Liver (tissue), 9 donors: ENCODE measurements around the gene RAD1. TPM values are rescaled to one million over a fixed set of nuclear protein-coding genes. Genes with fewer than 3 reads are reported as not detected.
A peak's percentile ranks its signal among the peaks of the same experiment; 100 is the strongest.

ENCODE experiments used
- DNase-seq: peaks from one replicate; pipeline ENCODE4 v3.0.0-alpha.2; 2017; ENCODE audit warnings: low spot score
- H3K27ac ChIP-seq, 2 donors: one replicate each; pipeline ENCODE4 v1.7.0; 2013; ENCODE audit warnings: inconsistent platforms in 2 of 2, low read length in 2 of 2, control low read depth in 1 of 2, low read depth in 1 of 2, mild to moderate bottlenecking in 1 of 2
- H3K27me3 ChIP-seq, 4 donors: one replicate each; pipeline versions ENCODE4 v1.6.1 to v1.7.0; 2013; ENCODE audit warnings: low read length in 3 of 4, inconsistent platforms in 1 of 4, mild to moderate bottlenecking in 1 of 4, moderate library complexity in 1 of 4; ENCODE audit not compliant: control insufficient read depth in 4 of 4, insufficient read depth in 4 of 4
- H3K36me3 ChIP-seq, 4 donors: one replicate each; pipeline versions ENCODE4 v1.6.1 to v1.7.0; 2013; ENCODE audit warnings: low read length in 3 of 4, mild to moderate bottlenecking in 3 of 4, low read depth in 1 of 4, moderate library complexity in 1 of 4; ENCODE audit not compliant: control insufficient read depth in 4 of 4, insufficient read depth in 3 of 4
- H3K4me1 ChIP-seq, 4 donors: one replicate each; pipeline versions ENCODE4 v1.6.1 to v1.7.0; 2013; ENCODE audit warnings: low read length in 3 of 4, mild to moderate bottlenecking in 3 of 4, moderate library complexity in 1 of 4; ENCODE audit not compliant: control insufficient read depth in 4 of 4, insufficient read depth in 4 of 4
- H3K4me3 ChIP-seq, 3 donors: one replicate each; pipeline versions ENCODE4 v1.6.1 to v1.7.0; 2013; ENCODE audit warnings: low read length in 3 of 3, control low read depth in 1 of 3, low read depth in 1 of 3, mild to moderate bottlenecking in 1 of 3
- H3K9ac ChIP-seq, 2 donors: one replicate each; pipeline ENCODE4 v1.7.0; 2013; ENCODE audit warnings: low read length in 2 of 2, mild to moderate bottlenecking in 2 of 2, moderate library complexity in 2 of 2, control low read depth in 1 of 2, low read depth in 1 of 2
- H3K9me3 ChIP-seq, 4 donors: one replicate each; pipeline versions ENCODE4 v1.6.1 to v1.7.0; 2013; ENCODE audit warnings: low read length in 3 of 4; ENCODE audit not compliant: control insufficient read depth in 4 of 4
- ATF3 ChIP-seq: IDR thresholded peaks from 2 replicates; pipeline ENCODE4 v1.6.1; 2016; ENCODE audit warnings: antibody characterized with exemption
- CTCF ChIP-seq: fragments of 150-350 bp; IDR thresholded peaks from 2 replicates; pipeline ENCODE4 v1.5.1; 2017; ENCODE audit warnings: improper control_type of control experiment, low read depth, low read length; ENCODE audit not compliant: missing input control
- FOXA1 ChIP-seq: IDR thresholded peaks from 2 replicates; pipeline ENCODE4 v1.6.1; 2016; ENCODE audit warnings: antibody characterized with exemption
- FOXA2 ChIP-seq: IDR thresholded peaks from 2 replicates; pipeline ENCODE4 v1.6.1; 2016; ENCODE audit warnings: antibody characterized with exemption
- GABPA ChIP-seq, 2 donors: IDR thresholded peaks in 1 of 2; conservative IDR thresholded peaks in 1 of 2; 2 replicates each; pipeline ENCODE4 v1.6.1; 2016; ENCODE audit warnings: antibody characterized with exemption in 2 of 2, mild to moderate bottlenecking in 1 of 2, moderate library complexity in 1 of 2
- HNF4A ChIP-seq, 2 donors: conservative IDR thresholded peaks; 2 replicates each; pipeline ENCODE4 v1.6.1; 2016; ENCODE audit warnings: antibody characterized with exemption in 2 of 2, mild to moderate bottlenecking in 2 of 2
- HNF4G ChIP-seq: IDR thresholded peaks from 2 replicates; pipeline ENCODE4 v1.6.1; 2016; ENCODE audit warnings: antibody characterized with exemption
- NR2F2 ChIP-seq: IDR thresholded peaks from 2 replicates; pipeline ENCODE4 v1.6.1; 2016; ENCODE audit warnings: antibody characterized with exemption
- RAD21 ChIP-seq, 2 donors: IDR thresholded peaks; 2 replicates each; pipeline ENCODE4 v1.6.1; 2016; ENCODE audit warnings: antibody characterized with exemption in 2 of 2, mild to moderate bottlenecking in 2 of 2
- RXRA ChIP-seq, 2 donors: IDR thresholded peaks; 2 replicates each; pipeline ENCODE4 v1.6.1; 2017 to 2018; ENCODE audit warnings: antibody characterized with exemption in 2 of 2, mild to moderate bottlenecking in 1 of 2
- TAF1 ChIP-seq: conservative IDR thresholded peaks from 2 replicates; pipeline ENCODE4 v1.6.1; 2016; ENCODE audit warnings: antibody characterized with exemption, mild to moderate bottlenecking
- ZBTB33 ChIP-seq: IDR thresholded peaks from 2 replicates; pipeline ENCODE4 v1.6.1; 2016; ENCODE audit warnings: antibody characterized with exemption
- WGBS: extraction: QIAGEN DNeasy Blood & Tissue Kit; methylation state at CpG from one replicate; pipeline ENCODE4 v1.1.7; 2013; 5-methylcytosine and 5-hydroxymethylcytosine counted together
- polyA plus RNA-seq, 2 donors: library from polyadenylated mRNA; stranded (reverse) in 1 of 2; unstranded in 1 of 2; fragments of 200-250 nt in 1 of 2; fragments of >200 nt in 1 of 2; fragmentation: Nextera tagmentation in 1 of 2; extraction: Ambion mirVana in 1 of 2; gene quantifications; one replicate each; pipeline versions ENCODE4 v1.2.1 to v1.2.3, GENCODE V29; 2013 to 2015
- total RNA-seq, 2 donors: library from RNA; depleted of rRNA; stranded (reverse); fragments of >200 nt; gene quantifications; one replicate each; pipeline ENCODE4 v1.2.3, GENCODE V29; 2014
- donor health status: healthy.
- donor health status: healthy.
- donor health status: healthy.
- donor health status: healthy.
- donor health status: healthy.

RAD1 gene
- total and polyA plus RNA-seq, 4 donors, result 7.2 to 17.5 (median 9.2) TPM

GRCh38 chr5:34957857-34958690, 42.8 kb upstream of the RAD1 start:
- WGBS, result 48% methylated on average over 5 of the region's 5 CpGs
- Histone ChIP-seq H3K4me3 (no peak overlapping the region), H3K36me3 (peaks cover 2 to 11% (median 6%) of the 10 kb centered on the region in 4 donors), H3K9ac (no peak overlapping the region), H3K4me1 (peaks cover 0 to 13% (median 11%) of the 10 kb centered on the region in 4 donors), H3K27ac (no peak overlapping the region), H3K9me3 (no peaks in the 10 kb centered on the region), H3K27me3 (no peaks in the 10 kb centered on the region)
- TF ChIP-seq NR2F2, result no peak
- peak; percentile 56 for TF ChIP-seq CTCF
- no peak for TF ChIP-seq FOXA2
- TF ChIP-seq TAF1, result no peak
- peak; percentile 77 to 81 for TF ChIP-seq RAD21 (IDR thresholded peaks at IDR 0.05)
- no peak for TF ChIP-seq ZBTB33
- no peak for TF ChIP-seq HNF4G
- no peak for TF ChIP-seq ATF3
- DNase-seq, result no peak

GRCh38 chr5:34957321-34957720, 42.0 kb upstream of the RAD1 start:
- Histone ChIP-seq H3K27ac (no peak overlapping the region), H3K9ac (no peak overlapping the region), H3K4me3 (no peak overlapping the region), H3K9me3 (no peaks in the 10 kb centered on the region), H3K4me1 (peaks cover 0 to 13% (median 10%) of the 10 kb centered on the region in 4 donors), H3K27me3 (no peaks in the 10 kb centered on the region), H3K36me3 (peaks cover 2 to 13% (median 6%) of the 10 kb centered on the region in 4 donors)
- no peak for DNase-seq
- TF ChIP-seq HNF4A (conservative IDR thresholded peaks at IDR 0.05) (peak; percentile 31 to 43), ATF3 (no peak), NR2F2 (peak; percentile 71), GABPA (IDR thresholded peaks at IDR 0.05 in 1 of 2, conservative IDR thresholded peaks at IDR 0.05 in 1 of 2) (no peak), RXRA (IDR thresholded peaks at IDR 0.05) (peak; percentile 65 to 73), FOXA1 (no peak)
- 93% methylated on average over 1 of the region's 1 CpG for WGBS
